ENCODE results near the gene LYPD6B. TPM values are rescaled to one million over a fixed set of nuclear protein-coding genes. Genes with fewer than 3 reads are reported as not detected.

LYPD6B gene
- total RNA-seq, 1 donor from 2014 or later = 10.1 TPM

DNA sequence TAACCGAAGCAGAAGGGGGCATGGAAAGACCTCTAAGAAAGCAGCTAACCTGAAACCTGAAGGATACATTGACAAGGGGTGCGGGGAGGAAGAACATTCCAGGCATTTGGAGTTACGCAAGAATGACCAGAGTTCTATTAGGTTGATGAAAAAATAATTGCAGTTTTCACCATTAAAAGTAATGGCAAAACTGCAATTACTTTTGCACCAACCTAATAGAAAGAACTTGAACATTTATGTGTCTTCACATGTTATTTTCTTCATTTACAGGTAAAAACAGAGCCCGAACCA lies 110.5 kb downstream of the LYPD6B start:
- Histone ChIP-seq H3K9me3 (no peaks in the 10 kb centered on the region), H3K4me3 (no peak overlapping the region), H3K36me3 (no peaks in the 10 kb centered on the region), H3K4me1 (no peaks in the 10 kb centered on the region), H3K27ac (no peak overlapping the region), H3K27me3 (no peaks in the 10 kb centered on the region)
- no peak for DNase-seq (ENCODE audit: extremely low spot score in 2 of 2)
- TF ChIP-seq POLR2AphosphoS5 (IDR thresholded peaks at IDR 0.05; ENCODE audit: insufficient read depth in 1 of 2, low read depth in 1 of 2) = no peak
- TF ChIP-seq, protein P1, sequence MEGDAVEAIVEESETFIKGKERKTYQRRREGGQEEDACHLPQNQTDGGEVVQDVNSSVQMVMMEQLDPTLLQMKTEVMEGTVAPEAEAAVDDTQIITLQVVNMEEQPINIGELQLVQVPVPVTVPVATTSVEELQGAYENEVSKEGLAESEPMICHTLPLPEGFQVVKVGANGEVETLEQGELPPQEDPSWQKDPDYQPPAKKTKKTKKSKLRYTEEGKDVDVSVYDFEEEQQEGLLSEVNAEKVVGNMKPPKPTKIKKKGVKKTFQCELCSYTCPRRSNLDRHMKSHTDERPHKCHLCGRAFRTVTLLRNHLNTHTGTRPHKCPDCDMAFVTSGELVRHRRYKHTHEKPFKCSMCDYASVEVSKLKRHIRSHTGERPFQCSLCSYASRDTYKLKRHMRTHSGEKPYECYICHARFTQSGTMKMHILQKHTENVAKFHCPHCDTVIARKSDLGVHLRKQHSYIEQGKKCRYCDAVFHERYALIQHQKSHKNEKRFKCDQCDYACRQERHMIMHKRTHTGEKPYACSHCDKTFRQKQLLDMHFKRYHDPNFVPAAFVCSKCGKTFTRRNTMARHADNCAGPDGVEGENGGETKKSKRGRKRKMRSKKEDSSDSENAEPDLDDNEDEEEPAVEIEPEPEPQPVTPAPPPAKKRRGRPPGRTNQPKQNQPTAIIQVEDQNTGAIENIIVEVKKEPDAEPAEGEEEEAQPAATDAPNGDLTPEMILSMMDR (IDR thresholded peaks at IDR 0.05) = no peak
- no peak for TF ChIP-seq POLR2A (IDR thresholded peaks at IDR 0.05)
- intact Hi-C loops (cut with DNase I) = no loop called here

DNA sequence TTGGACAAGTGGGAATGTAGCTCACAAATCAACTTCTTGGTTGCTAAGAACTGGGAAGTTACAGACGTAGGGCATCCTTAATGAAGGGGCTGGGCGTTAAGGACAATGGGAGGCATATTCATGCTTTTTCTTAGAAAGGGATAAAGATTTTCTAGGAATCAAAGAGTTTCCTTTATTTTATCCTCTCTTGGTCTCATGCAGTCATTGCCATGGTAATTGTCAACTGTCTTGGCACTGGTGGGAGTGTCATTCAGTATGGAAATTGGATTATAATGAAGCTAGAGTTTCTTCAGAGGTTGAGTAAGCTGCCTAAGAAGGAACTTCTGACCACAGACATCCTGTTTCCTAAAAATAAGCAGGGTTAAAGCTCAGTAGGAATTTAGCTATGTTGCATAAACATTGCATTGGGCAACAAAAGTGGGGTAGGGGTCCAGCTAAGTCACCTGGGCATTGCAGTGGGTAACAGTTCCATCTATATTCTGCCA lies 114.0 kb downstream of the LYPD6B start:
- Histone ChIP-seq H3K27ac (no peak overlapping the region), H3K36me3 (no peaks in the 10 kb centered on the region)
- intact Hi-C loops (cut with DNase I) = no loop called here

DNA sequence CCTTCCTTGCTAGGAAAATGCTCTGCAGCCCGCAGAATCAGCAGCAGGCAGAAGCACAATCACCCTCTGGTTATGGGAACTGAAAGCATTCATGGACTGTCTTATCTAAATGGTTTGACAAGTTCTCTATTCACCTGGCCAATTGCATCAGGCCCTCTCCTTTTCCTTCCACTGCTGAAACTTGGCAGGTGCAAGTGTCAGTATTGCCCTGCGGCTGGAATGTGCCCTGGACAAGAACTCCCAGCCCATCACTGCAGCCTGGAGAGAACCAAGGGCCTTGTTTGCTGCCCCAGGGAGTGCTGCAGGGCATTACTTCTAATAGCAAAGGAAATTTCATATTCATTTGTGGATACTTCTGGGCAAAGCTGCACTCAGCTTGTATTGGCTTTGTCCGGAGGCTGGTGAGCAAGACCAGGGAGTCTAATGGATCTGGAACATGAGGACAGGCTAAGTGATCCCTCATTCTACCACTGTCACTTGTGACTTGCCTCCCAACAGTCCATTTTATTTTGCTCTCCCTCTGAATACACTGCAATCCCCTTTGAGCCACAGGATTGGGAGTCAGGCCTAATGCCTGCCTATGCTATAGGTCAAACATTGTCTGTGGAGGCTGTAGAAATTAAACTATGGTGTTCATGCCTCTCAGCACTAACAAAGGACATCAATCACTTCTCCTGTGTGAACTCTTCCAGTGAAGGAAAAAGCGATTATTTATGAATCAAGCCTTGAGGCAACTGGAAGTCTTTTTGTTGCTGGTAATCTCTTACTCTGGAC lies 116.9 kb downstream of the LYPD6B start:
- no peaks in the 10 kb centered on the region for H3K9me3 ChIP-seq
- intact Hi-C loops (cut with DNase I) = no loop called here

More for the DNA sequence above, 114.0 kb downstream of the LYPD6B start:
- H3K27me3 ChIP-seq = no peaks in the 10 kb centered on the region
- TF ChIP-seq, protein P1 (IDR thresholded peaks at IDR 0.05) = no peak
- TF ChIP-seq POLR2AphosphoS5 (IDR thresholded peaks at IDR 0.05; ENCODE audit: insufficient read depth in 1 of 2, low read depth in 1 of 2) (no peak), POLR2A (IDR thresholded peaks at IDR 0.05) (no peak)
- DNase-seq (ENCODE audit: extremely low spot score in 2 of 2) = no peak
- H3K9me3 ChIP-seq = no peaks in the 10 kb centered on the region
- no peak overlapping the region for H3K4me3 ChIP-seq
- H3K4me1 ChIP-seq = no peaks in the 10 kb centered on the region

DNA sequence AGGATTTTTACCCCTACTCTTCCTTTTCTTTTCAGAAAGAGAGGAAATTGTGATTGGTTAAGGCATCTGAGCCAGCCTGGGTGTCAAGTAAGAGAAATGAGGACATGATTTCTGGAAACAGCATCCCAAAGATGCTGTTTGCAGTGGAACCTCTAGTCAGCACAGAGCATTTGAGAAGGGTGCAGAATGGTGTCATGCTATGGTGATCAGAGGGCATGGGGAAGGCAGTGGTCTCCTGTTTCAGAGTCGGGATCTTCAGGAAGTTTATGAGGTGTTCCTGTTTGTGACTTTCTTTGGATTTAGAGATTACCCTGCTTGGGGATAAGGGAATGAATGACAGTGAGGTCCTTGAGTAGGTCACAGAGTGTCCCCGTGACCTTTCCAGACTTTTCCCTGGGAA lies 117.5 kb downstream of the LYPD6B start:
- DNase-seq (ENCODE audit: extremely low spot score in 2 of 2) = no peak
- H3K4me1 ChIP-seq = no peaks in the 10 kb centered on the region
- intact Hi-C loops (cut with DNase I) = no loop called here

More for the DNA sequence above, 116.9 kb downstream of the LYPD6B start:
- TF ChIP-seq POLR2A (IDR thresholded peaks at IDR 0.05) (no peak), POLR2AphosphoS5 (IDR thresholded peaks at IDR 0.05; ENCODE audit: insufficient read depth in 1 of 2, low read depth in 1 of 2) (no peak)
- TF ChIP-seq, protein P1 (IDR thresholded peaks at IDR 0.05) = no peak
- DNase-seq (ENCODE audit: extremely low spot score in 2 of 2) = no peak
- no peaks in the 10 kb centered on the region for H3K27me3 ChIP-seq
- no peaks in the 10 kb centered on the region for H3K36me3 ChIP-seq
- H3K27ac ChIP-seq = no peak overlapping the region
- H3K4me3 ChIP-seq = no peak overlapping the region
- H3K4me1 ChIP-seq = no peaks in the 10 kb centered on the region

More for the DNA sequence above, 117.5 kb downstream of the LYPD6B start:
- H3K27ac ChIP-seq = no peak overlapping the region
- no peaks in the 10 kb centered on the region for H3K36me3 ChIP-seq
- H3K4me3 ChIP-seq = no peak overlapping the region
- H3K9me3 ChIP-seq = no peaks in the 10 kb centered on the region
- no peak for TF ChIP-seq POLR2AphosphoS5 (IDR thresholded peaks at IDR 0.05; ENCODE audit: insufficient read depth in 1 of 2, low read depth in 1 of 2)
- no peak for TF ChIP-seq POLR2A (IDR thresholded peaks at IDR 0.05)
- TF ChIP-seq, protein P1 (IDR thresholded peaks at IDR 0.05) = no peak
- no peaks in the 10 kb centered on the region for H3K27me3 ChIP-seq

Data from vagina (tissue), 2 donors.